Measurements from ENCODE around the gene TJP3.
"Not testable (repeated sequence)": the region's sequence is repeated elsewhere in the genome, so short reads cannot be mapped to it uniquely, and the experiment has no call there.

The TJP3 gene, protein sequence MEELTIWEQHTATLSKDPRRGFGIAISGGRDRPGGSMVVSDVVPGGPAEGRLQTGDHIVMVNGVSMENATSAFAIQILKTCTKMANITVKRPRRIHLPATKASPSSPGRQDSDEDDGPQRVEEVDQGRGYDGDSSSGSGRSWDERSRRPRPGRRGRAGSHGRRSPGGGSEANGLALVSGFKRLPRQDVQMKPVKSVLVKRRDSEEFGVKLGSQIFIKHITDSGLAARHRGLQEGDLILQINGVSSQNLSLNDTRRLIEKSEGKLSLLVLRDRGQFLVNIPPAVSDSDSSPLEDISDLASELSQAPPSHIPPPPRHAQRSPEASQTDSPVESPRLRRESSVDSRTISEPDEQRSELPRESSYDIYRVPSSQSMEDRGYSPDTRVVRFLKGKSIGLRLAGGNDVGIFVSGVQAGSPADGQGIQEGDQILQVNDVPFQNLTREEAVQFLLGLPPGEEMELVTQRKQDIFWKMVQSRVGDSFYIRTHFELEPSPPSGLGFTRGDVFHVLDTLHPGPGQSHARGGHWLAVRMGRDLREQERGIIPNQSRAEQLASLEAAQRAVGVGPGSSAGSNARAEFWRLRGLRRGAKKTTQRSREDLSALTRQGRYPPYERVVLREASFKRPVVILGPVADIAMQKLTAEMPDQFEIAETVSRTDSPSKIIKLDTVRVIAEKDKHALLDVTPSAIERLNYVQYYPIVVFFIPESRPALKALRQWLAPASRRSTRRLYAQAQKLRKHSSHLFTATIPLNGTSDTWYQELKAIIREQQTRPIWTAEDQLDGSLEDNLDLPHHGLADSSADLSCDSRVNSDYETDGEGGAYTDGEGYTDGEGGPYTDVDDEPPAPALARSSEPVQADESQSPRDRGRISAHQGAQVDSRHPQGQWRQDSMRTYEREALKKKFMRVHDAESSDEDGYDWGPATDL
- 10.7 to 18.1 (median 16.4) reads per million in 4 donors for total RNA-seq

DNA sequence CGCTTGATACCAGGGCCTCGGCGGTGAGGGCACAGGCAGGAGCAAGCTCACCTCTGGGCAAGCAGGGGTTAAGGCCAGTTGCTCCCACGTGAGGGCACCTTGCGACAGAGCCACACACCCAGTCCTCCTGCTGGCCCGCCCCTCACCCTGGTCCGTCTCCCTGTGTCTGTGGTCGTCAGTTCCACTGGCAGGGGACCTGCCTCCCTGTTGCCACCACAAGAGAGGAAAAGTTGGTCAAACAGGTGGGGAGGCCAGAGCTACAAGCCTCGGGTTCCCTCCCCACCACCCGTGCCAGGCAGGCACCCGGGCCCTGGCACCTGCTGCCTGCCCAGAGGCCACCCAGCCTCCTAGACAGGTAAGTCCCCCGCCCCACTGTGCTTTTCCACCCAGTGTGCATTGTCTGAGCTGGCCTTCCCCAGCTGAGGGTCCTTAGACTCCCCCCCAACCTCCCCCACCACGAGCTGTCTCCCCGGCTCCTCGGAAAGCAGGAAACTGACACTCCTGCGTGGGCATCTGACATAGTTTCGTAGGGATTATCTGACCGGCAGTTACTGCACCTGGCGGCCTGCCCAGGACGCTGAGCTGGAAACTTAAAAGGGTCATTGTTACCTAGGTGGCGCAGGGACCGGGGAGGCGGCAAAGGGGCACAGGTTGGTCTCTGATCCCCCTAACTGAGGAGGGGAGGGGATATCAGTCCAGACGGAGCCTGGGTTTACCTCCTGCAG is at the start of gene TJP3:
Gene TJP3, plus strand, starts transcription at position 178 of the 725 bp plus-strand sequence. CDS start 20,049 bp downstream, outside the sequence.
- no peak for DNase-seq

DNA sequence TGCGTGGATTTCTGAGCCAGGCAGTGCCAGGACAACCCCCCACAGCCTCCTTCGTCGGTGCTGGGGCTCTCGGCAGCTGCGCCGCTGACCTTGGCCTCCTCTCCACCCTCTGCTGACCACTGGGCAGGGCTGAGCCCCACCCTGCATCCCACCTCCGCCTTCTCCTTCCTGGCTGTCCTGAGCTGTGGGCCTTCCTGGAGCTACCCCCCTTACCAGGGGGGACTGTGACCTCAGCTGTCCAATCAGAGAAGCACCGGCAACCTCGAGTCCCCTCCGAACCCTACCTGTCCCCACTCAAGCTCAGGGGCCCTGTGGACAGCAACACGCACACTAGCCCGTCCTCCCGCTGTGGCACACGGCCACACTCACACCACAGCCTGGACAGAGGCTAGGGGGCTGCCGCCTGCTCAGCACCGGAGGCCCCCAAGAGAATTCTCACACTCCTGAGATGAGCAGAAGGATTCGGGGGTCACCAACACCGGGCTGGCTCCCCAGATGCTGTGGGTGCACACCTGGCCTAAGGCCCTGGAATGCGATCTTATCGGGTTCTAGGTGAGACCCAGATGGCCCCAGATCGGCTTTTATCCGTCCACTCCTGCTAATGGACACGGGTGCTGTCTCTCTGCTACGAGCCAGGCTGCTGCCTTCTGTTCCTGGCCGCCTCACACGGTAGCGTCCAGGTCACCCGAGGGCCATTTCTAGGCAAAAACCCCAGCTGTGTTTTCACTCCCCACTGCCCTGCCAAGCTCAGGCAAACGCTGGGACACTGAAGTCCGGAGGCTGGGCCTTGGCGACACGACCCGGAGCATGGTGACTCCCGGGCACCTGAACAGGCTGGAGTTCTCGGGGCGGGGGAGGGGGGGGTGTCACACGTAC is 49.1 kb upstream of the TJP3 start:
- DNase-seq, result no peak

DNA sequence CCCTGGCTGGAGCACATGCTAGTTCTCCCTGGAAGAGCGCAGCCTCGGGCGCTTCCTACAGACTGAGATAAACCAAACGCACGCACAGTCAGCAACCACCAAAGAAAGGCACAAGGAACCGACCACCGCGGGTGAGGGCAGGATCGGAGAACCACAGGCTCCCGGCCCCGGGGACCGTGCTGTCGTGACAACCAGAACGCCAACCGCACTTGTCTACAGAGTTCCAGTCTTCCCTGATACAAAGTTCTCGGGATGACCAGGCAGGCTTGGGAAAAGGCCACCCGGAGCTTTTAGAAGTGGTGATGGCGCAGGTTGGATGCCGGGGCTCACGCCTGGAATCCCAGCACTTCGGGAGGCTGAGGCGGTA is 48.5 kb upstream of the TJP3 start:
- DNase-seq, result no peak

DNA sequence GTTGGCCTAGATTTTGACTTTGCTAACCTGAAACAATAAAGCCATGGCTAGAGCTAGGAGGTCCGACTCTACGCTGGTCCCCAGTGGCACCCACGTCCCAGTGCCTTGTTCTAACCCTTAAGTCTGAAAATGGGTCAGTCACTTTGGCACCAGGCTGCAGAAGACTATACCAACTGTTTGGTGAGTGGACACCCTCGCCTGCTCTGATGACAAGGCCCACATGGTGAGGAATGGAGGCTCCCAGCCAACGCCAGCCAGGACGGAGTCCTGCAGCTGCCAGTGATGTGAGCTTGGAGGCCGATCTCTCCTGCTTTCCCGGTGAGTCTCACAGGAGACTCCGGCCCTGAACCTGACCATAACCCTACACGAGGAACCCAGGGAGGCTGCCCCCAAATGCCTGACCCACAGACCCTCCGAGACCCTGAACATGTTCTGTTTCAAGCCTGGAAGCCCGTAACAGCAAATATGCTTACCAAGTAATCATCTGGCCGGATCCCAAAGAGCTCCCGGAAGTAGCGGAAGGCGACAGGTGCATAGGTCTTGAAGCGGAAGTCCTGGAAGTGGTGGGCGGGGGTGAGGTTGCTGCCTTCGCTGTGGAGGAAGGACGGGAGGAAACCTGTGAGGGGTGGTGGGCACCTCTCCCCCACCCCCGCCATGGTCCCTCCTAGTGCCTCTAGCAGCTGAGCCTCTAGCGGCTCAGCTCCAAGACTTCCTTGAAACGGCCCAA is 47.5 kb upstream of the TJP3 start:
- DNase-seq, result no peak

DNA sequence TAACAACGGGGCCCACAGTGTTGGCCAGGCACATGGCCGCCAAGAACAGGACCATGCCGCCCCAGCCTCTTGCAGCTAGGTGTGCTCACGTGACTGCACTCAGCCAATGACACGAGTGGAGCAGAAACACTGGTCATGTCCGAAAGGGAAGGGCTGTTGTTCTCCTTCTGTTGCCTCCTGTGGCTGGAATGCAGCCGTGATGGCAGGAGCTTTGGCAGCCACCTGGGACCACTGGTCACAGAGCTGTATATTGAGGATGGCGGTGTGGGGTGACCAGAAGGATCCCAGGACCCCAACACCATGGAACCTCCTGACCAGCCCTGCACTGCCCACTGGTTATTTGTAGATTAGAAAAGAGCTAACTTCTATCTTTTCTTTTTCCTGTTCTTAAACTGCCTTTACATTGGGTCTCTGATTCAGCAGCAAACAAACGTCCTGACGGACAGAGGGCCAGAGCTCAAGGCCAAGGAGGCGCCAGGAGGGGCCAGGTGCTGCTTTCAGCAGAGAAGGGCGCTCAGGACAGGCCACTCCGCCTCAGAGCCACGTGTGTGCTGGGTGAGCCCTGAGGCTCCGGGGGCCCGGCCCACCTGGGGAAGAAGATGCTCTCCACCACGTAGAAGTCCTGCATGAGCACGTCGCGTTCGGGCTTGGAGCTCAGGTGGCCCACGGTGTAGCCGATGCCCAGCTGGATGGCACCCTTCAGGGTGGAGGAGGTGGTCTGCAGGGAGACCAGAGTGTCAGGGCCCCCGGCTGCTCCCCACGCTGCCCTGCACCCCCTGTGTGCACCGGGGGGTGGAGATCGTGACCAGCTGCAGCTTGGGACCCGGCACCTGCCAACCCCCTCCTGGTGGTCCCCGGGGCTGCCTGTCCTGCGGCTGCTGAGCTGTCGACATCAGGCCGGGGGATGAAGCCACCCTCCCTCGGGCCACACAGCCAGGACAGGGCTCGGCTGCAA is 46.6 kb upstream of the TJP3 start:
- DNase-seq, result no peak

DNA sequence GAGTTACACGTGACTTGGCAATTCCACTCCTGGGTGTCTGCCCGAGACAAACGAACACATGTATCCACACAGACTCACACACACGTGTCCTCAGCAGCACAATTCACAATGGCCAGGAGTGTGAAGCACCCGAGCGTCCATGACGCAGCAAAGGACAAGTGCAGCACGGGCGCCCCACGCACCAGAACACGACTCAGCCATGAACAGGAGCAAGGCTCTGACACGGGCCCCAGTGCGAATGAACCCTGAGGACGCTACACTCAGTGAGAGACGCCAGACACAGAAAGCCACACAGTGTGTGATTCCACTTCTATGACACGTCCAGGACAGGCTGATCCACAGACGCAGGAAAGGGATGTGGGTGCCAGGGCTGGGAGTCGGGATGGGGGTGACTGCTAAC is 44.3 kb upstream of the TJP3 start:
- DNase-seq, result no peak

DNA sequence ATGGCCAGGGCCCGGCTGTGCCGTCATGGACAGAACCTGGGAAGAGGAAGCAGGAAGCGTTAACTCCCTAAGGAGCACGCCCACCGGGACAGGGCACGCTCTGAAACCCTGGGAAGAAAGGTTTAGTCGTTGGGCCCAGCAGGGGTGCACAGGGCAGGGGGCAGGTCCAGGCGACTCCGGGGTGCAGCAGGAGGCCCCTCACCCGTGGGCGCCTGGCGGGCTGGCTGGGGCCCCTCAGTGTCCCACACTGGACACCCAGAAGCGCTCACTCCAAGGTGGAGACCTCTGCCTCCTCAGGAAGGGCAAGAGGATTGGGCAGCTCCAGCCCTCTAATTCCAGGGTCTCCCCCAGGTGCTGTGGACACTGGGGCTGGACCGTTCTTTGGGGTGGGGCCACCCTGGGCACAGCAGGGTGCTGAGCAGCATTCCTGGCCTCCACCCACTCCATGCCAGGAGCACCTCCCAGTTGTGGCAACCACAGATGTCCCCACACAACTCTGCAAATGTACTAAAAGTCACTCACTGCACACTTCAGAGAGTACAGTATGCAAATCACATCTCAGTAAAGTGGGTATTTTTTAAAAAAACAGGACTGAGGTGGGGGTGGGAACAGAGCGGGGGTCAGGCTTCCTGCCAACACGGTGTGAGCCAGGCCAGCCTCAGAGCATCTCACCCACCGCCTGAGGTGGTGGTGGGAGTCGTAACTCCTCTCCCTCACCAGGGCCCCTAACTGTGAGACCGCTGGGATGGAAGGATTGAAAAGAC is 43.1 kb upstream of the TJP3 start:
- DNase-seq, result no peak

DNA sequence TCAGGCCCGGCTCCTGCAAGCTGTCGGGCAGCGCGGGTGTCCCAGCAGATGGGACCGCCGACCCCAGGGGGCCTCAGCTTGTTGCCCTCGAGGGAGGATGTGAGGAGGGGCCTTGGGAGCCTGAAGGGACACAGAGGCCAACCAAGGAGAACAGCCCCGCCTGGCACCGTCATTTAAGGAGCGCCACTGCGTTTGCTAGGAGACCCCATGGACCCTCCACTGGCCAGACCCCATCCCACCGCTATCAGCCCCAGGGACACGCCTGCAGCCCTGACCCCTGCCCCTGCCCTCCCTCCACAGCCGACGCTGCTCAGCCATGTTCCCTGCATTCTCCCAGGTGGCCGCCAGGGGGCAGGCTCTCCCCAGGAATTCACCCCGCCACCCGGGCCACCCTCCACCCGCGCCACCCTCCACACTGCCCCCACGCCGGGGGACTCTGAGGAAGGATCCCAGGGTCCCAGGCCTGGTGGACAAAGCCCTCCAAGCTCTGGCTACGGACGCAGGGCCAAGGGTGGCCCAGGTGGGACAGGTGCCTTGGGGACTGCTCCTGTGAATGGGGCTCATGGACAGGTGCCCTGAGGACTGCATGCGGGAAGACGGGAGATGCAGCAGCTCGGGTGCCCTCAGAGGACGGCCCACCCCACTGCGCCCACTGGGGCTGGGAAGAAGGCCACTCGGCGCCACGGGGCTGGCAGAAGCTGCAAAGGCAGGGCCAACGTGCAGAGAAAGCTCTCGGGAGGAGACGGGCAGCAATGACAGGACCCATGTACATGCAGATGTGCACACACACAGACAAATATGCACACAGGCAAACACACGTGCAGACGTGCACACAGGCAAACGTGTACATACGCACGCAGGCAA is 42.3 kb upstream of the TJP3 start:
- DNase-seq, result peak; percentile 48 to 77 (median 65)

DNA sequence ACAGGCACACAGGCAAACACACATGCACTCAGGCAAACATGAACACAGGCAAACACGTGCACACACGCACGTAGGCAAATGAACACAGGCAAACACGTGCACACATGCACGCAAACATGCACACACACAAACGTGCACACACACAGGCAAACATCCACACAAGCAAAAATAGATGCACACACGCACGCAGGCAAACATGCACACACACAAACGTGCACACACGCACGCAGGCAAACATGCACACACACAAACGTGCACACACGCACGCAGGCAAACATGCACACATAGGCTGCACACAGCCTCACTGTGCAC is 41.7 kb upstream of the TJP3 start:
- DNase-seq, result not testable (repeated sequence)

DNA sequence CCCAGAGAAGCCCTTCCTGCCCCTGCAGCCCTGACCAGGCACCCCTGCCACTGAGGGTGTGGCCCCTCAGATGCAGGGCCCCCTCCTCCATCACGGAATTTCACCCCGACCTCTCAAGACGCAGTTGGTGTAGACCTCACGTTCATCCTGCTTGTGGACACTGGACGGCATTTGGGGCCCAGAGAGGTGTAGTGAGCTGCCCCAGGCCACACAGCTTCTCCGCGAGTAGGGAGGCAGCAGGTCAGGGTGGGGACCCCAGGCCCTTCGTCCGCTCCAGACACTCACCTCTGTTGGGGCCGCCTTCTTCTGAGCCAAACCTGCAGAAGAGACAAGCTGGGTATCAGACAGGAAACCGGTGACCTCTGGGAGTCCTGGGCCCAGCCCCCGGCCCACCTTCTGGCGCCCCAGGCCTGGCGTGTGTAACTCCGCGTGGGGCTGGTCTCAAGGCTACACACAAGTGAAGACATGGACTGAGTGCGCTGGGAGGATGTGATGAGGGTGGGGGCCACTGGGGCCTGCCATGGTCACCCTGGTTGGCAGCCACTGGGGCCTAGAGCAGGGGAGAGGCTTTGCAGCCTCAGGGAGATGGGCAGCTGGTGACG is 41.0 kb upstream of the TJP3 start:
- DNase-seq, result no peak

DNA sequence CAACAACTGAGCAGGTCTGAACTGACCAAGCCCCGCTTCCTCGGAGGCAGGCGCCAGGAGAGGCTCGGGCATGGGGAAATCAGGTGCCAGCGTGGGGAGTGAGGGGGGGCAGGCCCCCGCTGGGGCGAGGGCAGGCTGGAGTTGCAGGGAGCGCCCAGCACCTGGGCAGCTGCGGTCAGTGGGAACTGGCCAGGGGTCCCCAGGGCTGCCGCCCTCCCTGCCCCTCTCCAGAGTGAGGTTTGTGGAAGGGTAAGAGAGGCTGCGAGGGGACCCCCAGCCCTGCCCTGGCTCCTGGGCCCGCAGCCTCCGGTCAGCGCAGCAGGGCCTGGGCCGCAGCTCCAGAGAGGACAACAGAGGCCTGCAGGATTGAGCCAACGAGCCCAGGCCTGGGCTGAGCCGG is 40.4 kb upstream of the TJP3 start:
- DNase-seq, result no peak

DNA sequence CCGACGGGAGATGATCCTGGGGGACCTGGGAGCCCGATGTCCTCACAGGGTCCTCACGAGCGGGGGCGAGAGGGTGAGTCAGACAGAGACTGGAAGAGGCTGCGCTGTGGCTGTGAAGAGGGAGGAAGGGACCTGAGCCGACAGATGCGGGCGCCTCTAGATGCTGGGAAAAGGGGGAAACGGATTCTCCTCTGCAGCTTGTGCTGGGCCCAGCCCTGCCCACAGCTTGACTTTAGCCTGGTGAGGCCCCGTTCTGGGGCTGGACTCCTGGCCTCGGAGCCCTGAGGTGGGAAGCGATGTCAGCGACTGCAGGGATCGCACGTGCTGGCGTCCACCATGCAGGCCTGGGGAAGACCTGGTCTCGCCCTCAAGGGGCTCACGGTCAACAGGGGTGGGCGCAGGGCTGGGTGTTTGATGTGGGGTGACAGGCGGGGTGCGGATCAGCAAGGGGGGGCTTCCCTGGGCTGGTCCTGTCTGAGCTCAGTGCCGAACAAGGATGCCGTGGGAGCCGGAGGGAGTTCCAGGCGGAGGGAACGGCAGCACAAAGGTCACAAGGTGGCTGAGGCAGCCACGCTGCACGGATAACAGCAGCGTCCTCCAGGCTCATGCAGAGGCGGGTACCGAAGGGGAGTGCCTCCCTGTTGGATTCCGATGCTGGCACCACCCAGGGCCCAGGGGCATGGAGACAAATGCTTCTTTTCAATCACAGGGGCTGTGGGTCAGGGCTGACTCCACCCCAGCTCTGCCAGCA is 39.7 kb upstream of the TJP3 start:
- no peak for DNase-seq

DNA sequence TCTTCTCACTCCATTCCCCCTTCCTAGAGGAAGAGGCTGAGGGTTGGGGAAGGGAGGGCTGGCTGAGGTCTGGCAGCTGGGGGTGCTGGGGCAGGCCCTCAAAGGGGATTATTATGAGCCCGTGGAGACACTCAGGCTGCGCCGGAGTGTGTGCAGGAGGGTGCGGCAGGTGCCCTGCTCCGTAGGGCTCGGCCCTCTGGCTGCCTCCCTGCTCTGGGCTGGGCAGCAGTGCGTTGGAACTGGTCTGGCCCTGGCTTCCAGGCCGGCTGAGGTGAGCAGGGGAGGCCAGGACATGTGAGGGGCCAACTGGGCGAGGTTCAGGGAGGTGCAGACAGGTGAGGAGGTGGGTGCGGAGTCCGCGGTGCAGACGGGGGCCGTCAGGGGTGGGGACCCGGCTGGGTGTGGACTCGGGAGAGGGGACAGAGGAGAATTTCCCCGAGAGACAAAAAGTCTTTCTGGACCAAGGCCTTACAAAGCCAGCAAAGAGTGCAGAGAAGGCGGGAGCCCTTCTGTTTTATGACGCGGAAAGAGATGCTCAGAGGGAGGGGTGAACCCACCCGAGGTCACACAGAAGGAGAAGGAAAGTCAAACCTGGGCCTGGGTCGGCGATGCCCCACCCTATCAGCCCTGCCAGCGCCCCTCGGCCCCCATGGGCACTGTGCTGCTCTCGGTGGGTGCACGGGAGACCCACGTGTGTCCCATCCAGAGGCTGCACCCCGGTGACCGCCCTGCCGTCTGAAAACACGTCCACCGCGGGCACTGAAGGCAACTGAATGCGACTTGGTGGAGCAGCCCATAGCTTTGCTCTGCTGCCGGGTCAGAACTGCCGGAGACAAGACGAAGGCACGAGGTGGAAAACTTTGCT is 38.9 kb upstream of the TJP3 start:
- no peak for DNase-seq

DNA sequence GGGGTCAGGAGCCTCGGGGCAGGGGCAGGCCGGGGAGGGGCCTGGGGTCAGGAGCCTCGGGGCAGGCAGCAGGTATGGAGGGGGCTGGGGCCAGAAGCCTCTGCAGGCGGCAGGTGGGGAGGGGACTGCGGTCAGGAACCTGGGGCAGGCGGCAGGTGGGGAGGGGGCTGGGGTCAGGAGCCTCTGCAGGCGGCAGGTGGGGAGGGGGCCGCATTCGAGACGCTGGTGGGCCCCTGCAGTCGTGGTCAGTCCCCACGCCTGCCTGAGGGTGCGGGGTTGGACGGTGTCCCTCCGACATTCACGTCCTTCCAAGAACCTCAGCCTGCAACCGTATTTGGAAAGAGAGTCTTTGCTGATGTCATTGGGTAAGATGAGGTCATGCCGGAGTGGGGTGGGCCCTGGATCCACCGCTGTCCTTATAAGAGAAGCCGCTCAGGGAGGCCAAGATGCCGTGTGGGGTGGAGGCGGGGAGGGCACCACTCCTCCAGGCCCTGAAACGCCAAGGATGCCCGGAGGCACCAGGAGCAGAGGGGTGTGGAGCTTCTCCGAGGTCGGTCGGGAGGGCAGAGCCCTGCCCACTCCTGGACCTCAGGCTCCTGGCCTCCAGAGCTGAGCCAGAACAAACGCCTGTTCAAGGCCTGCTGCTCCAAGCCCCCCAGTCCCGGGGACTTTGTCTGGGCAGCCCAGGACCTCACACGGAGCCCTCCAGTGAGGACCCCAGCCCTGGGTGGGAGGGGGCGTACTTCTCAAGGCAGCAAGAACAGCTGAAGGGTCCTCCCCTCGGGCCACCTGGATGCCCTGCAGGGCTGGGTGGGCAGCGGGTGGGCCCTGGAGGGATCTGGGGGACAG is 38.0 kb upstream of the TJP3 start:
- DNase-seq, result no peak
